ENCODE measurements around the gene AK9.

The AK9 gene

GRCh38 chr6:109653264-109653663 is 37.7 kb downstream of the AK9 start:
- Histone ChIP-seq H3K9me2 (replicated peaks; ENCODE audit: low read depth, low read length) (no peaks in the 10 kb centered on the region), H3K4me2 (ENCODE audit: low read depth, low read length, poor library complexity, severe bottlenecking) (no peak overlapping the region), H3K36me3 (ENCODE audit: insufficient read depth, low read length) (no peaks in the 10 kb centered on the region), H3K27me3 (ENCODE audit: insufficient read depth, low read length, poor library complexity, severe bottlenecking) (no peaks in the 10 kb centered on the region), H3K4me3 (ENCODE audit: low read length, poor library complexity, severe bottlenecking) (no peak overlapping the region), H3K4me1 (ENCODE audit: insufficient read depth, low read length, poor library complexity, severe bottlenecking) (no peaks in the 10 kb centered on the region), H2AFZ (ENCODE audit: low read length) (no peak overlapping the region), H3K79me2 (ENCODE audit: insufficient read depth, low read length) (no peaks in the 10 kb centered on the region), H4K20me1 (ENCODE audit: insufficient read depth, low read length, poor library complexity, severe bottlenecking) (no peaks in the 10 kb centered on the region), H3F3A (ENCODE audit: low read depth) (no peaks in the 10 kb centered on the region), H3K9me3 (ENCODE audit: insufficient read depth, low read depth, low read length) (no peaks in the 10 kb centered on the region), H3K9ac (ENCODE audit: low read depth, low read length, poor library complexity, severe bottlenecking) (no peak overlapping the region)
- no peak for TF ChIP-seq EZH2phosphoT487 (IDR thresholded peaks at IDR 0.05; ENCODE audit: borderline replicate concordance)
- TF ChIP-seq CTCF (conservative IDR thresholded peaks at IDR 0.05; ENCODE audit: low read length) = no peak

GRCh38 chr6:109644131-109644530 is 46.9 kb downstream of the AK9 start:
- Histone ChIP-seq H3K4me1 (ENCODE audit: insufficient read depth, low read length, poor library complexity, severe bottlenecking) (no peaks in the 10 kb centered on the region), H4K20me1 (ENCODE audit: insufficient read depth, low read length, poor library complexity, severe bottlenecking) (no peaks in the 10 kb centered on the region), H3K9me2 (replicated peaks; ENCODE audit: low read depth, low read length) (no peaks in the 10 kb centered on the region), H3K4me2 (ENCODE audit: low read depth, low read length, poor library complexity, severe bottlenecking) (no peak overlapping the region), H3K4me3 (ENCODE audit: low read length, poor library complexity, severe bottlenecking) (no peak overlapping the region), H3K9ac (ENCODE audit: low read depth, low read length, poor library complexity, severe bottlenecking) (no peak overlapping the region), H3F3A (ENCODE audit: low read depth) (no peaks in the 10 kb centered on the region), H3K36me3 (ENCODE audit: insufficient read depth, low read length) (no peaks in the 10 kb centered on the region), H3K79me2 (ENCODE audit: insufficient read depth, low read length) (no peaks in the 10 kb centered on the region), H3K27me3 (ENCODE audit: insufficient read depth, low read length, poor library complexity, severe bottlenecking) (no peaks in the 10 kb centered on the region), H3K9me3 (ENCODE audit: insufficient read depth, low read depth, low read length) (peaks cover 2% of the 10 kb centered on the region; the same call in 1 of the 2 replicates), H2AFZ (ENCODE audit: low read length) (no peak overlapping the region)
- no peak for TF ChIP-seq CTCF (conservative IDR thresholded peaks at IDR 0.05; ENCODE audit: low read length)
- no peak for TF ChIP-seq EZH2phosphoT487 (IDR thresholded peaks at IDR 0.05; ENCODE audit: borderline replicate concordance)

DNA sequence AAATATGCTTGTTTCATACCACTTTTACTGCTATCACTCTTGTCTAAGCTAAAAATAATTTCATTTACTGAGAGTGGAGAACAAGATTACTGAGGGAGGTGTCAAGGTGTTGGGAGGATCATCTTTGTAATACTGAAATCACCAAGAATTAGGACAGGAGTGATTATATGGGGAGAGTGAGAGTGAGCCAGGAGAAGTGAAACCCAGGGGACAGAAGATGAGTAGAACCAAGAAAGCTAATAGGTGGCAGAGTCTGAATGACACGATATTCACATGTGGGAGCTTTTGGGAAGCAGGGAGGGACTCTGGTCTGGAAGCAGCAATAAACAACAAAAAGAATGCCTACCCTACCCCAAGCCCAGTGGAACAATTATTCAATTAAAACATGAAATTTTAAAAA is 58.6 kb downstream of the AK9 start:
- 0 out of 2 replicates have a peak, but pooled peaks cover 4% of the 10 kb centered on the region for H3K9me3 ChIP-seq (ENCODE audit: insufficient read depth, low read depth, low read length)
- no peaks in the 10 kb centered on the region for H4K20me1 ChIP-seq (ENCODE audit: insufficient read depth, low read length, poor library complexity, severe bottlenecking)
- H3K9me2 ChIP-seq (replicated peaks; ENCODE audit: low read depth, low read length) = no peaks in the 10 kb centered on the region
- H3K27me3 ChIP-seq (ENCODE audit: insufficient read depth, low read length, poor library complexity, severe bottlenecking) = no peaks in the 10 kb centered on the region
- no peak overlapping the region for H3K4me3 ChIP-seq (ENCODE audit: low read length, poor library complexity, severe bottlenecking)
- no peaks in the 10 kb centered on the region for H3K79me2 ChIP-seq (ENCODE audit: insufficient read depth, low read length)
- no peaks in the 10 kb centered on the region for H3F3A ChIP-seq (ENCODE audit: low read depth)
- TF ChIP-seq CTCF (conservative IDR thresholded peaks at IDR 0.05; ENCODE audit: low read length) (no peak), EZH2phosphoT487 (IDR thresholded peaks at IDR 0.05; ENCODE audit: borderline replicate concordance) (no peak)
- H3K36me3 ChIP-seq (ENCODE audit: insufficient read depth, low read length) = no peaks in the 10 kb centered on the region
- H3K4me1 ChIP-seq (ENCODE audit: insufficient read depth, low read length, poor library complexity, severe bottlenecking) = peaks cover 11% of the 10 kb centered on the region
- H2AFZ ChIP-seq (ENCODE audit: low read length) = no peak overlapping the region
- no peak overlapping the region for H3K9ac ChIP-seq (ENCODE audit: low read depth, low read length, poor library complexity, severe bottlenecking)
- H3K4me2 ChIP-seq (ENCODE audit: low read depth, low read length, poor library complexity, severe bottlenecking) = no peak overlapping the region
